ENCODE results near the gene ECEL1.

The ECEL1 gene

GRCh38 chr2:232483311-232483922 lies 4.2 kb downstream of the ECEL1 start:
- no peak for DNase-seq

- DNase-seq = no peak
Measured at GRCh38 chr2:232482301-232483238, 5.1 kb downstream of the ECEL1 start.

- DNase-seq = no peak
Measured at GRCh38 chr2:232481322-232482140, 6.1 kb downstream of the ECEL1 start.

- DNase-seq = no peak
Measured at GRCh38 chr2:232480201-232481190, 7.1 kb downstream of the ECEL1 start.

- DNase-seq = no peak
Measured at GRCh38 chr2:232479341-232480200, 8.1 kb downstream of the ECEL1 start.

- DNase-seq = no peak
Measured at GRCh38 chr2:232478571-232479340, 8.9 kb downstream of the ECEL1 start.

GRCh38 chr2:232477751-232478510 lies 9.7 kb downstream of the ECEL1 start:
- no peak for DNase-seq

- no peak for DNase-seq
Measured at GRCh38 chr2:232476791-232477190, 10.8 kb downstream of the ECEL1 start.

GRCh38 chr2:232476045-232476444 lies 11.6 kb downstream of the ECEL1 start:
- DNase-seq = no peak

GRCh38 chr2:232473467-232473890 lies 14.2 kb downstream of the ECEL1 start:
- no peak for DNase-seq

- DNase-seq = no peak
Measured at GRCh38 chr2:232466221-232466620, 21.4 kb downstream of the ECEL1 start.

- DNase-seq = no peak
Measured at GRCh38 chr2:232465061-232465460, 22.6 kb downstream of the ECEL1 start.

GRCh38 chr2:232464544-232464885 lies 23.1 kb downstream of the ECEL1 start:
- DNase-seq = no peak

GRCh38 chr2:232463701-232464543 lies 23.7 kb downstream of the ECEL1 start:
- DNase-seq = no peak

- DNase-seq = no peak
Measured at GRCh38 chr2:232460171-232460570, 27.5 kb downstream of the ECEL1 start.

GRCh38 chr2:232459419-232460035 lies 28.1 kb downstream of the ECEL1 start:
- no peak for DNase-seq

GRCh38 chr2:232458661-232459418 lies 28.8 kb downstream of the ECEL1 start:
- DNase-seq = no peak

Data from CD4-positive, alpha-beta T cell treated with Interleukin-17A for 4 hours (primary cell).